ENCODE measurements around the gene TTF2. TPM values are rescaled to one million over a fixed set of nuclear protein-coding genes. Genes with fewer than 3 reads are reported as not detected.

The TTF2 gene
- total and polyA plus RNA-seq, 2 experiments from 2014 or later, result 84.7 to 85.4 TPM

DNA sequence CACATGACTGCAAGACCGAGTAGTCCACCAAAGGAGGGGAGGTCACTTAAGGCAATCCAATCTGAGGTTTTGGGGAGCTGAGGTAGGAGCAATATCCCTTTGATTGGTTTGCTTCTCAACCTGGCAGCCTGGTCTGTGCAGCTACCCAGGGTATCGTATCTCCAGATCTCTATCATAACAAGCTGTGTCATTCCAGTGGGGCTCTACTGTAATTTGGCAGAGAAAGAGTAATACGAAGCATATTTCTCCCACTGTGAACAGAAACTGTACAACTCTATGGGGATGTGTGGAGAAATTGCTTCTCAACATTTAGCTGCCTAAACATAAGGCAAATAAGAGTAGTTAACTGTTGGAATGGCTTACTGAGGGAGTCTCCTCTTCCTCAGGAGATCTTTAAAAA, 38.0 kb upstream of the TTF2 start:
- H3K27ac Mint-ChIP-seq, result no peak overlapping the region
- TF ChIP-seq STAT1 (IDR thresholded peaks at IDR 0.05; ENCODE audit: unreplicated experiment) (no peak), ZNF114 (CRISPR knock-in tag; IDR thresholded peaks at IDR 0.05) (no peak), CREB1 (CRISPR knock-in tag; IDR thresholded peaks at IDR 0.05; ENCODE audit: low read depth) (no peak), POLR2AphosphoS5 (IDR thresholded peaks at IDR 0.05; ENCODE audit: low read depth) (no peak)
- TF ChIP-seq, protein P1, sequence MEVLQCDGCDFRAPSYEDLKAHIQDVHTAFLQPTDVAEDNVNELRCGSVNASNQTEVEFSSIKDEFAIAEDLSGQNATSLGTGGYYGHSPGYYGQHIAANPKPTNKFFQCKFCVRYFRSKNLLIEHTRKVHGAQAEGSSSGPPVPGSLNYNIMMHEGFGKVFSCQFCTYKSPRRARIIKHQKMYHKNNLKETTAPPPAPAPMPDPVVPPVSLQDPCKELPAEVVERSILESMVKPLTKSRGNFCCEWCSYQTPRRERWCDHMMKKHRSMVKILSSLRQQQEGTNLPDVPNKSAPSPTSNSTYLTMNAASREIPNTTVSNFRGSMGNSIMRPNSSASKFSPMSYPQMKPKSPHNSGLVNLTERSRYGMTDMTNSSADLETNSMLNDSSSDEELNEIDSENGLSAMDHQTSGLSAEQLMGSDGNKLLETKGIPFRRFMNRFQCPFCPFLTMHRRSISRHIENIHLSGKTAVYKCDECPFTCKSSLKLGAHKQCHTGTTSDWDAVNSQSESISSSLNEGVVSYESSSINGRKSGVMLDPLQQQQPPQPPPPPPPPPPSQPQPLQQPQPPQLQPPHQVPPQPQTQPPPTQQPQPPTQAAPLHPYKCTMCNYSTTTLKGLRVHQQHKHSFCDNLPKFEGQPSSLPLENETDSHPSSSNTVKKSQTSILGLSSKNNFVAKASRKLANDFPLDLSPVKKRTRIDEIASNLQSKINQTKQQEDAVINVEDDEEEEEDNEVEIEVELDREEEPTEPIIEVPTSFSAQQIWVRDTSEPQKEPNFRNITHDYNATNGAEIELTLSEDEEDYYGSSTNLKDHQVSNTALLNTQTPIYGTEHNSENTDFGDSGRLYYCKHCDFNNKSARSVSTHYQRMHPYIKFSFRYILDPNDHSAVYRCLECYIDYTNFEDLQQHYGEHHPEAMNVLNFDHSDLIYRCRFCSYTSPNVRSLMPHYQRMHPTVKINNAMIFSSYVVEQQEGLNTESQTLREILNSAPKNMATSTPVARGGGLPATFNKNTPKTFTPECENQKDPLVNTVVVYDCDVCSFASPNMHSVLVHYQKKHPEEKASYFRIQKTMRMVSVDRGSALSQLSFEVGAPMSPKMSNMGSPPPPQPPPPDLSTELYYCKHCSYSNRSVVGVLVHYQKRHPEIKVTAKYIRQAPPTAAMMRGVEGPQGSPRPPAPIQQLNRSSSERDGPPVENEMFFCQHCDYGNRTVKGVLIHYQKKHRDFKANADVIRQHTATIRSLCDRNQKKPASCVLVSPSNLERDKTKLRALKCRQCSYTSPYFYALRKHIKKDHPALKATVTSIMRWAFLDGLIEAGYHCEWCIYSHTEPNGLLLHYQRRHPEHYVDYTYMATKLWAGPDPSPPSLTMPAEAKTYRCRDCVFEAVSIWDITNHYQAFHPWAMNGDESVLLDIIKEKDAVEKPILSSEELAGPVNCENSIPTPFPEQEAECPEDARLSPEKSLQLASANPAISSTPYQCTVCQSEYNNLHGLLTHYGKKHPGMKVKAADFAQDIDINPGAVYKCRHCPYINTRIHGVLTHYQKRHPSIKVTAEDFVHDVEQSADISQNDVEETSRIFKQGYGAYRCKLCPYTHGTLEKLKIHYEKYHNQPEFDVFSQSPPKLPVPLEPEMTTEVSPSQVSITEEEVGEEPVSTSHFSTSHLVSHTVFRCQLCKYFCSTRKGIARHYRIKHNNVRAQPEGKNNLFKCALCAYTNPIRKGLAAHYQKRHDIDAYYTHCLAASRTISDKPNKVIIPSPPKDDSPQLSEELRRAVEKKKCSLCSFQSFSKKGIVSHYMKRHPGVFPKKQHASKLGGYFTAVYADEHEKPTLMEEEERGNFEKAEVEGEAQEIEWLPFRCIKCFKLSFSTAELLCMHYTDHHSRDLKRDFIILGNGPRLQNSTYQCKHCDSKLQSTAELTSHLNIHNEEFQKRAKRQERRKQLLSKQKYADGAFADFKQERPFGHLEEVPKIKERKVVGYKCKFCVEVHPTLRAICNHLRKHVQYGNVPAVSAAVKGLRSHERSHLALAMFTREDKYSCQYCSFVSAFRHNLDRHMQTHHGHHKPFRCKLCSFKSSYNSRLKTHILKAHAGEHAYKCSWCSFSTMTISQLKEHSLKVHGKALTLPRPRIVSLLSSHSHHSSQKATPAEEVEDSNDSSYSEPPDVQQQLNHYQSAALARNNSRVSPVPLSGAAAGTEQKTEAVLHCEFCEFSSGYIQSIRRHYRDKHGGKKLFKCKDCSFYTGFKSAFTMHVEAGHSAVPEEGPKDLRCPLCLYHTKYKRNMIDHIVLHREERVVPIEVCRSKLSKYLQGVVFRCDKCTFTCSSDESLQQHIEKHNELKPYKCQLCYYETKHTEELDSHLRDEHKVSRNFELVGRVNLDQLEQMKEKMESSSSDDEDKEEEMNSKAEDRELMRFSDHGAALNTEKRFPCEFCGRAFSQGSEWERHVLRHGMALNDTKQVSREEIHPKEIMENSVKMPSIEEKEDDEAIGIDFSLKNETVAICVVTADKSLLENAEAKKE (CRISPR knock-in tag; IDR thresholded peaks at IDR 0.05), result no peak
- no peaks in the 10 kb centered on the region for H3K9me3 Mint-ChIP-seq
- no peak overlapping the region for H3K27ac ChIP-seq (ENCODE audit: low read depth)
- no peaks in the 10 kb centered on the region for H3K36me3 Mint-ChIP-seq (ENCODE audit: low read depth)
- no peak overlapping the region for H3K4me2 ChIP-seq
- H3K27me3 ChIP-seq (ENCODE audit: insufficient read depth), result no peaks in the 10 kb centered on the region
- no peaks in the 10 kb centered on the region for H3K4me1 Mint-ChIP-seq
- H3F3A ChIP-seq (replicated peaks; ENCODE audit: low read depth), result no peaks in the 10 kb centered on the region
- no peak overlapping the region for H3K4me3 ChIP-seq
- no peak overlapping the region for H3K4me3 Mint-ChIP-seq
- H3K27me3 Mint-ChIP-seq (ENCODE audit: insufficient read depth, low read depth, poor library complexity), result peaks cover 2% of the 10 kb centered on the region
- no peaks in the 10 kb centered on the region for H3K4me1 ChIP-seq (ENCODE audit: insufficient read depth)
- no peaks in the 10 kb centered on the region for H3K79me2 ChIP-seq (replicated peaks; ENCODE audit: insufficient read depth)
- no peak for ATAC-seq
- no peaks in the 10 kb centered on the region for H3K36me3 ChIP-seq (ENCODE audit: insufficient read depth)
- no peak for DNase-seq (ENCODE audit: low spot score)
- no peak overlapping the region for H2AFZ ChIP-seq
- no peaks in the 10 kb centered on the region for H4K20me1 ChIP-seq (replicated peaks; ENCODE audit: insufficient read depth)
- 0 out of 2 replicates have a peak, but pooled peaks cover 9% of the 10 kb centered on the region for H3K9me2 ChIP-seq (ENCODE audit: insufficient read depth)

DNA sequence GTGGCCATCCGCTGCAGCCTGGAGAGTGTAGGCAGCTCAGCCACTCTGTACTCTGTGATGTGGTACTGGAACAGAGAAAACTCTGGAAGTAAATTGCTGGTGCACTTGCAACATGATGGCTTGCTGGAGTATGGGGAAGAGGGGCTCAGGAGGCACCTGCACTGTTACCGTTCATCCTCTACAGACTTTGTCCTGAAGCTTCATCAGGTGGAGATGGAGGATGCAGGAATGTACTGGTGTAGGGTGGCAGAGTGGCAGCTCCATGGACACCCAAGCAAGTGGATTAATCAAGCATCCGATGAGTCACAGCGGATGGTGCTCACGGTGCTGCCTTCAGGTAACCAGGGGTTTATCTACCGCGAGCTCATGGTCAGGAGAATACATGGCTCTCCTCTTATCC, 34.6 kb upstream of the TTF2 start:
- Mint-ChIP-seq H3K36me3 (ENCODE audit: low read depth) (no peaks in the 10 kb centered on the region), H3K27me3 (ENCODE audit: insufficient read depth, low read depth, poor library complexity) (no peaks in the 10 kb centered on the region), H3K9me3 (no peaks in the 10 kb centered on the region), H3K4me1 (no peaks in the 10 kb centered on the region), H3K27ac (no peak overlapping the region), H3K4me3 (no peak overlapping the region)
- 0 out of 2 replicates have a peak, but pooled peaks cover 5% of the 10 kb centered on the region for H3K9me2 ChIP-seq (ENCODE audit: insufficient read depth)
- H3K79me2 ChIP-seq (replicated peaks; ENCODE audit: insufficient read depth), result no peaks in the 10 kb centered on the region
- H3K4me3 ChIP-seq, result no peak overlapping the region
- no peak for DNase-seq (ENCODE audit: low spot score)
- H3K4me2 ChIP-seq, result no peak overlapping the region
- H4K20me1 ChIP-seq (replicated peaks; ENCODE audit: insufficient read depth), result no peaks in the 10 kb centered on the region
- no peaks in the 10 kb centered on the region for H3K27me3 ChIP-seq (ENCODE audit: insufficient read depth)
- H3K27ac ChIP-seq (ENCODE audit: low read depth), result no peak overlapping the region
- no peaks in the 10 kb centered on the region for H3K4me1 ChIP-seq (ENCODE audit: insufficient read depth)
- H3F3A ChIP-seq (replicated peaks; ENCODE audit: low read depth), result no peaks in the 10 kb centered on the region
- no peak overlapping the region for H2AFZ ChIP-seq
- no peak for ATAC-seq
- H3K36me3 ChIP-seq (ENCODE audit: insufficient read depth), result no peaks in the 10 kb centered on the region
- TF ChIP-seq, protein P1 (CRISPR knock-in tag; IDR thresholded peaks at IDR 0.05), result no peak
